PC-3 (cell line): Measurements from ENCODE around the gene MCRIP1. TPM values are rescaled to one million over a fixed set of nuclear protein-coding genes. Genes with fewer than 3 reads are reported as not detected.

Source experiments
- ATAC-seq: fragments of 200-7000 bp; cut with Tn5 transposase; 2 replicates; pipeline ENCODE4 v1.9.1; 2020; ENCODE audit warnings: mild to moderate bottlenecking, moderate library complexity
- BruUV-seq: library from RNA; stranded (reverse); fragments of 400-500 nt; replicated peaks from 2 replicates; lab custom pipeline; 2021; lab: Mats Ljungman, UMichigan
- CTCF ChIA-PET: fragments of 300-600 bp; sonication (Branson Sonifier 250); formaldehyde crosslinking; loops from one replicate; lab custom pipeline; 2022; ENCODE audit warnings: antibody characterized with exemption; lab: Charles Lee
- POLR2A ChIA-PET: fragments of 300-600 bp; sonication (Branson Sonifier 250); formaldehyde crosslinking; loops from one replicate; lab custom pipeline; 2022; ENCODE audit warnings: antibody characterized with exemption; ENCODE audit not compliant: unreplicated experiment; lab: Charles Lee
- DNase-seq: peaks from one replicate; pipeline ENCODE4 v3.0.0-alpha.2; 2015
- H2AFZ ChIP-seq: fragments of 300-600 bp; sonication (generic); 2 replicates; pipeline ENCODE4 v1.6.0; 2016; ENCODE audit warnings: antibody characterized with exemption, low read length
- H3F3A ChIP-seq: fragments of 300-600 bp; sonication (generic); one replicate; pipeline ENCODE4 v1.6.0; 2017; ENCODE audit warnings: antibody characterized with exemption, low read length, control low read depth, mild to moderate bottlenecking; ENCODE audit not compliant: unreplicated experiment
- H3K27ac ChIP-seq: fragments of 300-600 bp; sonication (generic); 2 replicates; pipeline ENCODE4 v1.5.1; 2016; ENCODE audit warnings: mild to moderate bottlenecking, low read length
- H3K27me3 ChIP-seq: fragments of 300-600 bp; sonication (generic); 2 replicates; pipeline ENCODE4 v1.6.1; 2016; ENCODE audit warnings: low read length, mixed read lengths
- H3K36me3 ChIP-seq: fragments of 300-600 bp; sonication (generic); 2 replicates; pipeline ENCODE4 v1.6.1; 2016; ENCODE audit warnings: low read depth, mixed run types, low read length, mixed read lengths
- H3K4me1 ChIP-seq: fragments of 300-600 bp; sonication (generic); 2 replicates; pipeline ENCODE4 v1.5.1; 2016; ENCODE audit warnings: low read length; ENCODE audit not compliant: insufficient read depth
- H3K4me2 ChIP-seq: fragments of 300-600 bp; sonication (generic); 2 replicates; pipeline ENCODE4 v1.6.0; 2016; ENCODE audit warnings: low read length
- H3K4me3 ChIP-seq: fragments of 300-600 bp; sonication (generic); 2 replicates; pipeline ENCODE4 v1.5.1; 2016; ENCODE audit warnings: mild to moderate bottlenecking, low read length, mixed read lengths
- H3K79me2 ChIP-seq: fragments of 300-600 bp; sonication (generic); 2 replicates; pipeline ENCODE4 v1.6.1; 2017; ENCODE audit warnings: low read length, mixed read lengths
- H3K9ac ChIP-seq: fragments of 300-600 bp; sonication (generic); 2 replicates; pipeline ENCODE4 v1.6.0; 2016; ENCODE audit warnings: mild to moderate bottlenecking, low read length
- H3K9me2 ChIP-seq: fragments of 300-600 bp; sonication (generic); replicated peaks from 2 replicates; pipeline ENCODE4 v1.6.1; 2016; ENCODE audit warnings: mixed run types, low read length, mixed read lengths
- H3K9me3 ChIP-seq: fragments of 300-600 bp; sonication (generic); 2 replicates; pipeline ENCODE4 v1.6.1; 2016; ENCODE audit warnings: low read length, mixed read lengths
- H4K20me1 ChIP-seq: fragments of 300-600 bp; sonication (generic); 2 replicates; pipeline ENCODE4 v1.6.1; 2016; ENCODE audit warnings: low read length, mixed read lengths
- CTCF ChIP-seq: fragments of 300-600 bp; sonication (generic); conservative IDR thresholded peaks from 2 replicates; pipeline ENCODE4 v1.5.1; 2017; ENCODE audit warnings: antibody characterized with exemption, low read depth, mild to moderate bottlenecking, low read length
- EZH2 ChIP-seq: fragments of 300-600 bp; sonication (generic); IDR thresholded peaks from one replicate; pipeline ENCODE4 v1.6.1; 2017; ENCODE audit warnings: antibody characterized with exemption, mild to moderate bottlenecking, low read length; ENCODE audit not compliant: unreplicated experiment
- EZH2phosphoT487 ChIP-seq: fragments of 300-600 bp; sonication (generic); IDR thresholded peaks from 2 replicates; pipeline ENCODE4 v1.6.1; 2018; ENCODE audit warnings: mild to moderate bottlenecking, antibody characterized with exemption, low read length, borderline replicate concordance
- intact Hi-C: fragments of 100-400 bp; cut with micrococcal nuclease; formaldehyde crosslinking; loops from 2 replicates; pipeline ENCODE4 v1.9.0; 2023
- total RNA-seq: library from RNA; depleted of rRNA; stranded (reverse); fragments of >200 nt; gene quantifications from 2 replicates; pipeline ENCODE4 v1.2.3, GENCODE V29; 2014

Gene MCRIP1
- total RNA-seq, 1 experiment from 2014 or later, result 90.9 TPM

GRCh38 chr17:81858170-81858966, 25.3 kb upstream of the MCRIP1 start:
- BruUV-seq, result no TSS peak
- no peaks in the 10 kb centered on the region for H3K27me3 ChIP-seq
- ChIA-PET CTCF (interaction anchor here (0.5 to 0.6 kb wide), 2 partner anchors 38 to 183 kb away, joined by 3 to 4 read pairs; no protein-coding TSS in a partner anchor), POLR2A (interaction anchor here (0.7 kb wide), 1 partner anchor 844 kb away, joined by 3 read pairs; no protein-coding TSS in a partner anchor)
- no peak for TF ChIP-seq EZH2
- TF ChIP-seq EZH2phosphoT487, result no peak
- no peak for TF ChIP-seq CTCF
- no peaks in the 10 kb centered on the region for H3F3A ChIP-seq
- H3K27ac ChIP-seq, result 0 out of 2 replicates have a peak overlapping the region, but pooled peaks have one; percentile 3
- peak overlapping the region; percentile 98 for H3K9ac ChIP-seq
- H3K79me2 ChIP-seq, result peaks cover 91% of the 10 kb centered on the region
- H4K20me1 ChIP-seq, result peaks cover 37% of the 10 kb centered on the region
- H3K4me3 ChIP-seq, result peak overlapping the region; percentile 78
- peak overlapping the region; percentile 95 for H3K4me2 ChIP-seq
- H3K4me1 ChIP-seq, result peaks cover 35% of the 10 kb centered on the region
- H3K9me3 ChIP-seq, result no peaks in the 10 kb centered on the region
- intact Hi-C loops, result no loop called here
- H2AFZ ChIP-seq, result no peak overlapping the region
- H3K9me2 ChIP-seq, result no peaks in the 10 kb centered on the region
- no peak for ATAC-seq
- H3K36me3 ChIP-seq, result peaks cover 32% of the 10 kb centered on the region
- DNase-seq, result peak; percentile 54

GRCh38 chr17:81854974-81855774, 22.1 kb upstream of the MCRIP1 start:
- ChIA-PET CTCF (interaction anchor here (0.6 kb wide), 1 partner anchor 120 kb away, joined by 10 read pairs; no protein-coding TSS in a partner anchor), POLR2A (no interaction called here)
- TF ChIP-seq EZH2, result no peak
- peak; percentile 49; the same call in 1 of the 2 replicates for TF ChIP-seq CTCF
- Histone ChIP-seq H3K27me3 (no peaks in the 10 kb centered on the region), H3K79me2 (peaks cover 91% of the 10 kb centered on the region), H3K4me2 (no peak overlapping the region), H3K4me3 (no peak overlapping the region), H3K9ac (no peak overlapping the region), H3K36me3 (peaks cover 49% of the 10 kb centered on the region), H4K20me1 (peaks cover 52% of the 10 kb centered on the region), H3F3A (no peaks in the 10 kb centered on the region), H3K27ac (no peak overlapping the region), H3K4me1 (peaks cover 26% of the 10 kb centered on the region), H2AFZ (no peak overlapping the region), H3K9me3 (no peaks in the 10 kb centered on the region), H3K9me2 (no peaks in the 10 kb centered on the region)
- ATAC-seq (peak; percentile 14; the same call in 1 of the 2 replicates), DNase-seq (peak; percentile 57)
- BruUV-seq, result no TSS peak
- intact Hi-C loops, result no loop called here
